Tibial nerve (tissue), 4 donors: ENCODE data around the gene SLC35F1. TPM values are rescaled to one million over a fixed set of nuclear protein-coding genes. Genes with fewer than 3 reads are reported as not detected.

Experiments used
- DNase-seq, 2 donors: peaks; one replicate each; pipeline ENCODE4 v3.0.0-alpha.2; 2019; ENCODE audit warnings: low spot score in 2 of 2
- H3K27ac ChIP-seq, 4 donors: fragments of 200-600 bp; sonication (generic) in 3 of 4; one replicate each; pipeline ENCODE4 v1.5.1; 2017 to 2019; ENCODE audit warnings: mild to moderate bottlenecking in 1 of 4
- H3K27me3 ChIP-seq, 2 donors: fragments of 200-600 bp; sonication (generic) in 1 of 2; one replicate each; pipeline versions ENCODE4 v1.5.1 to v1.6.0; 2017 to 2019
- H3K36me3 ChIP-seq, 3 donors: fragments of 200-600 bp; sonication (generic); one replicate each; pipeline ENCODE4 v1.5.1; 2018 to 2019
- H3K4me1 ChIP-seq, 4 donors: fragments of 200-600 bp; sonication (generic) in 3 of 4; one replicate each; pipeline ENCODE4 v1.5.1; 2017 to 2019
- H3K4me3 ChIP-seq, 4 donors: fragments of 200-600 bp; sonication (generic) in 3 of 4; one replicate each; pipeline ENCODE4 v1.5.1; 2017 to 2019; ENCODE audit warnings: mild to moderate bottlenecking in 1 of 4, moderate library complexity in 1 of 4
- H3K9me3 ChIP-seq, 4 donors: fragments of 200-600 bp; sonication (generic) in 3 of 4; one replicate each; pipeline ENCODE4 v1.5.1; 2017 to 2019
- CTCF ChIP-seq, 5 experiments: fragments of 200-600 bp in 3 of 5; fragments of 450-650 bp in 2 of 5; sonication (generic) in 3 of 5; IDR thresholded peaks; one replicate each; pipeline ENCODE4 v1.5.1; 2016 to 2019; ENCODE audit warnings: antibody characterized with exemption in 5 of 5, mild to moderate bottlenecking in 3 of 5, moderate library complexity in 2 of 5
- EP300 ChIP-seq, 2 donors: sonication (generic); formaldehyde crosslinking; IDR thresholded peaks; one replicate each; pipeline ENCODE4 v1.6.1; 2017; ENCODE audit warnings: antibody characterized with exemption in 2 of 2, mild to moderate bottlenecking in 1 of 2
- POLR2A ChIP-seq, 2 donors: fragments of 450-650 bp; IDR thresholded peaks; one replicate each; pipeline ENCODE4 v1.6.1; 2017; ENCODE audit warnings: antibody characterized with exemption in 2 of 2, mild to moderate bottlenecking in 2 of 2, moderate library complexity in 2 of 2
- WGBS, 2 donors: methylation state at CpG; one replicate each; pipeline ENCODE4 v1.1.5; 2018; 5-methylcytosine and 5-hydroxymethylcytosine counted together
- total RNA-seq, 4 donors: library from RNA; depleted of rRNA; stranded (reverse); fragments of >200 nt; gene quantifications; one replicate each; pipeline ENCODE4 v1.1.0, GENCODE V29; 2016

SLC35F1 gene
- total RNA-seq, 4 donors from 2014 or later, result 12.7 to 40.4 (median 16.5) TPM

DNA sequence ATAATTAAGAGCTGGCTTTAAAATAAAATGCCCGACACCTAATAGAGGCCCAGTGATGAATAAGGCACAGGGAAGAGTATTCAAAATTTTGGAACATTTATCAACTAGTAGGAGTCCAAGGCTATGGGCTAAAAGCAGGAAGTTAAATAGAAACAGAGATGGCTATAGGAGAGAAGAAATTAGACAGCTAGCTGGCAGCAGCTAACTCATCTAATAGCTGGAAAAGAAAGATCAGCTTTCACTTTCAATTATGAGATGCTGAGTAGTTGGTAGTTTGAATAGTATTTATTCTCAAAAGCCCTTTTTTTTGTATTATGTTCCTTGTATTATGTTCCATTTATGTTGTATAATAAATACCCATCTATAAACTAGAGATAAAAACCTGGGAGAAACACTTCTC is 215.7 kb downstream of the SLC35F1 start:
- peaks cover 0 to 11% (median 0%) of the 10 kb centered on the region in 4 donors for H3K4me1 ChIP-seq
- no peaks in the 10 kb centered on the region for H3K27me3 ChIP-seq
- 54 to 67% methylated on average over 1 of the region's 1 CpG for WGBS, 2 donors
- DNase-seq, result no peak
- H3K9me3 ChIP-seq, result peaks cover 0 to 4% (median 0%) of the 10 kb centered on the region in 4 donors
- H3K27ac ChIP-seq, result peak overlapping the region in 1 of 4 donors; percentile 22
- no peak for TF ChIP-seq CTCF (IDR thresholded peaks at IDR 0.05)
- H3K4me3 ChIP-seq, result no peak overlapping the region
- no peaks in the 10 kb centered on the region for H3K36me3 ChIP-seq

GRCh38 chr6:118123503-118124037 is 216.5 kb downstream of the SLC35F1 start:
- peaks cover 0 to 4% (median 0%) of the 10 kb centered on the region in 4 donors for H3K9me3 ChIP-seq
- H3K4me3 ChIP-seq, result no peak overlapping the region
- H3K27me3 ChIP-seq, result no peaks in the 10 kb centered on the region
- TF ChIP-seq POLR2A (IDR thresholded peaks at IDR 0.05), result no peak
- no peak for TF ChIP-seq EP300 (IDR thresholded peaks at IDR 0.05)
- no peak for TF ChIP-seq CTCF (IDR thresholded peaks at IDR 0.05)
- 96 to 100% methylated on average over 1 of the region's 1 CpG for WGBS, 2 donors
- no peaks in the 10 kb centered on the region for H3K36me3 ChIP-seq
- no peak for DNase-seq
- H3K4me1 ChIP-seq, result peaks cover 0 to 11% (median 0%) of the 10 kb centered on the region in 4 donors
- no peak overlapping the region for H3K27ac ChIP-seq

GRCh38 chr6:118124851-118125250 is 217.8 kb downstream of the SLC35F1 start:
- no peak for DNase-seq
- Histone ChIP-seq H3K36me3 (no peaks in the 10 kb centered on the region), H3K27ac (no peak overlapping the region), H3K27me3 (no peaks in the 10 kb centered on the region), H3K9me3 (peaks cover 0 to 4% (median 0%) of the 10 kb centered on the region in 4 donors), H3K4me3 (no peak overlapping the region), H3K4me1 (peaks cover 0 to 11% (median 0%) of the 10 kb centered on the region in 4 donors)
- TF ChIP-seq POLR2A (IDR thresholded peaks at IDR 0.05) (no peak), EP300 (IDR thresholded peaks at IDR 0.05) (no peak), CTCF (IDR thresholded peaks at IDR 0.05) (no peak)
- 23 to 28% methylated on average over 2 of the region's 2 CpGs for WGBS, 2 donors

DNA sequence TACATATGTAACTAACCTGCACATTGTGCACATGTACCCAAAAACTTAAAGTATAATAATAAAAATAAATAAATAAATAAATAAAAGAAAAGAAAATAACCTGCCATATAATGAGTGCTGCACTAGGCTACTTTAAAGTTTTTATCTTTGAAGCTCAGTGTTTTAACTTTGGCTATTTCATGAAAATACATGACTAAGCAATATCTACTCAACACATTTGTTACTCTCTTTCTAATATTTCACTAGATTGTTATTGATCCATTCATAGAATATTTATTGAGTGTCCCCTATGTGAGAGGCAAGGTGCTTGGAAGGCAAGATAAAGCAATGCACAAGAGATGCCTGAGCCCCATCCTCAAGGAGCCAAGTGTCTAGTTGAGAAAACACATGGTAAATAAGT is 221.7 kb downstream of the SLC35F1 start:
- no peak for DNase-seq
- Histone ChIP-seq H3K9me3 (peaks cover 0 to 4% (median 0%) of the 10 kb centered on the region in 4 donors), H3K27ac (no peak overlapping the region), H3K4me3 (no peak overlapping the region), H3K36me3 (no peaks in the 10 kb centered on the region), H3K27me3 (no peaks in the 10 kb centered on the region), H3K4me1 (peaks cover 0 to 15% (median 2%) of the 10 kb centered on the region in 4 donors)
- TF ChIP-seq CTCF (IDR thresholded peaks at IDR 0.05) (no peak), EP300 (IDR thresholded peaks at IDR 0.05) (no peak), POLR2A (IDR thresholded peaks at IDR 0.05) (no peak)

DNA sequence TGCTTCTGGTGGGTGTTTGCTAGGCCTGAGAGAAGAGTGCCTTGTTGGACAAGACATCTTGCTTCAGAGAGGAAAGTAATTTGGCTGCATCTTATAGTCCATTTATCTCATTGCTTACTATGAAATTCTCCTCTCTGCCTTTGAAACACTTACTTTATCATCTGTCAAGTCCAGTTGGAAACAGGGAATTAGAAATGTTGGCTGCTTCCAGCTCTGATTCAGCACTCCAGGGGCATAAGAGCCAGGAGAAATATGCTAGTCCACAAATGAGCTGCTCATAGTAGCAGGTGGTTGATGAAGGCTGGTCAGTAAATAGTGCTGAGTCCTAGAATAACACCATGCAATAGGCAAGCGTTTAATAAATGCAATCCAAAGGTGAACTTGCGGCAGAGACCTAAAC is 227.1 kb downstream of the SLC35F1 start:
- H3K36me3 ChIP-seq, result no peaks in the 10 kb centered on the region
- H3K4me1 ChIP-seq, result peaks cover 0 to 48% (median 7%) of the 10 kb centered on the region in 4 donors
- no peak for DNase-seq
- WGBS, 2 donors, result 65 to 74% methylated on average over 2 of the region's 2 CpGs
- H3K9me3 ChIP-seq, result no peaks in the 10 kb centered on the region
- H3K27me3 ChIP-seq, result no peaks in the 10 kb centered on the region
- peak overlapping the region in 1 of 4 donors; percentile 23 for H3K27ac ChIP-seq
- TF ChIP-seq CTCF (IDR thresholded peaks at IDR 0.05), result no peak
- no peak for TF ChIP-seq POLR2A (IDR thresholded peaks at IDR 0.05)
- no peak for TF ChIP-seq EP300 (IDR thresholded peaks at IDR 0.05)
- no peak overlapping the region for H3K4me3 ChIP-seq
